Right ventricle myocardium inferior (tissue), 1 donor: Measurements from ENCODE around the gene SLC2A10. TPM values are rescaled to one million over a fixed set of nuclear protein-coding genes. Genes with fewer than 3 reads are reported as not detected.
A peak's percentile ranks its signal among the peaks of the same experiment; 100 is the strongest.

ENCODE experiments used
- ATAC-seq: fragments of 200-7000 bp; cut with Tn5 transposase; one replicate; pipeline ENCODE4 v1.9.1; 2020; ENCODE audit warnings: mild to moderate bottlenecking, moderate library complexity
- DNase-seq: peaks from one replicate; pipeline ENCODE4 v3.0.0; 2021; ENCODE audit errors: missing footprints
- intact Hi-C: fragments of 100-400 bp; cut with DNase I; formaldehyde crosslinking; loops from one replicate; pipeline ENCODE4 v1.11.0; 2022
- total RNA-seq: library from RNA; stranded (reverse); fragmentation: NEBNext Ultra II Directional; extraction: Animal tissue kit (Norgen Biotek cat#: 25700); gene quantifications from one replicate; pipeline ENCODE4 v1.2.1, GENCODE V29; 2021
- donor health status: DM: no; HTN: yes; CAD: no; lungs with severe emphysema.

Gene SLC2A10
- total RNA-seq, 1 donor from 2014 or later: 3.1 TPM

DNA sequence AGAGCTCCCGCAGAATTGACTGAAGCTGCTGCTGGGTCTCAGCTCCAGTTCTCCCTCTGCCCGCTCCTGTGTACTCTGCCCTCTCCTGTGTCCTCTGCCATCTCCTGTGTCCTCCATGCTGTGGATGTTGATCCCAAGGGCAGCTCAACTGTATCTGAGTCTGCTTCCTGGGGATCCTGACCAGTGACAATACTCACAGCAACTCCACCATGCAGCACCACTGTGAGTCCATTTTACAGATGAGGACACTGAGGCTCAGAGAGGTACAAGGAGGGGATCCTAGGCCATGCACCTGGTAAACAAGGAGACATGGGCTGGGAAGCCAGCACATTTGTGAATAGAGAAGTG, 28.8 kb upstream of the SLC2A10 start:
- intact Hi-C loops: loop anchor here (5.0 kb wide), 1 partner anchor 118 kb away; no protein-coding TSS in a partner anchor
- ATAC-seq (no peak), DNase-seq (no peak)

DNA sequence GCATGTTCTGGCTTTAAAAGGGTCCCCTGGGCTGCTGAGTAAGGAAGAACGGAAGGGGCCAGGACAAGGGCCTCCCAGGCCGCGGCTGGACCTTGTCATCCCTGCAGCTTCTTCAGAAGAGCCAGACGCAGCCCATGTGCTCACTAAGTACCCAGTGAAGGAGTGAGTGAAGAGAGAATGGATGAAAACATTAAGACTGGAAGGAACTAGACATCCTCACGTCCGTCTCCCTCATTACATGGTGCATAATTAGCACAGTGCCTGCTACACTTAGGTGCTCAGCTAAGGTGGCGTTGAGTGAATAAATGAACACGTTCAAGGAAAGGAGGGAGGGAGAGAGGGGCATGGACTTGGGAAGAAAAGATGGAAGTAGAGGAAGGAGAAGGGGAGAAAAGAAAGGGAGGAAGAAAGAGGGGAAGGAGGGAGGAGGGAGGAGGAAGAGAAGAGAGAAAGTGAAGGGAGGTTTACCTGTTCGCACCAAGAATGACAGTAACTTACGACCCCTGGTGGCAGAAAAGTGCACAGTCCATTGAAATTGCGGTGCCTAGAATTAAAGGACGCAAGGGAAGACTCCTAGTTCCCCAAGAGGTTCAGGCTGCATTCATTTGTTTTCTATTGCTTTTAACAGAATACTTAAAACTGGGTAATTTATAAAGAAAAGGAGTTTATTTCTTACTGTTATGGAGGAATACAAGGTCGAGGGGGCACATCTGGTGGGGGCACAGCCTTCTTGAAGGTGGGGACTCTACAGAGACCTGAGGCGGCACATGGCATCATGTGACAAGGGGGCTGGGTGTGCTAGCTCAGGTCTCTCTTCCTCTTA, 28.2 kb upstream of the SLC2A10 start:
- DNase-seq: no peak
- no peak for ATAC-seq
- intact Hi-C loops: loop anchor here (5.0 kb wide), 1 partner anchor 119 kb away; no protein-coding TSS in a partner anchor

DNA sequence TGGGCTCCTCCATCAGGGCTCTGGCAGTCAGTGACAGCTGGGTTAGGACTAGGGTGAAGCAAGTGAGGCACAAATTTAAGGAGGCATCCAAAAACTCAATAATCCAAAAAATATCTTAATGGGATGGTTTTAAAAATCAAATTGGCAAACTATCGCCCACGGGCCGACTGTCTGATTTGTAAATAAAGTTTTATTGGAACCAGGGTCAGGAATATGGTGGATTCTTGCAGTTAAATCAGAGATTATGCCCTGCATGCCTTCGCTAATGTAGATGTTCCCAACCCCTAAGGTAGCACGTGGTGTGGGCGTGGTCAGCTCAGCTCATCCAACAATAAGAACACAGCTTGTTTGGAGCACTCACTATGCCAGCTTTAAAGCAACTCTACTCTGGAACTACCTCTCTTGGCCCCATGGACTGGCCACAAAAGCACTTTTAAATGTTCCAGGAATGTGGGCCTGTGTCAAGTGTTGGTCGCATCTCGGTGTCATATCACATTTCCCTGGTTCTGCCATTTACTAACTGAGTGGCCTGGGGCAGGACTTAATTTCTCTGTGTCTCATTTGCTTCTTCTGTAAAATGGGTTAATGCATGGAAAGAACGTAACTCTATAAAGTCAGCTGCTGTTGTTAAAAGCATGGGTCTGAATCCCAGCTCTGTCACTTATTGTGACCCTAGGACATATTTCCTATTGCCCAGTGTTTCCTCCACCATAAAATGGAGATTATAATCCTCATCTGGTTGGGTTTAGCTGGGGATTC, 27.2 kb upstream of the SLC2A10 start:
- intact Hi-C loops: loop anchor here (5.0 kb wide), 1 partner anchor 120 kb away; no protein-coding TSS in a partner anchor
- no peak for ATAC-seq
- DNase-seq: no peak

DNA sequence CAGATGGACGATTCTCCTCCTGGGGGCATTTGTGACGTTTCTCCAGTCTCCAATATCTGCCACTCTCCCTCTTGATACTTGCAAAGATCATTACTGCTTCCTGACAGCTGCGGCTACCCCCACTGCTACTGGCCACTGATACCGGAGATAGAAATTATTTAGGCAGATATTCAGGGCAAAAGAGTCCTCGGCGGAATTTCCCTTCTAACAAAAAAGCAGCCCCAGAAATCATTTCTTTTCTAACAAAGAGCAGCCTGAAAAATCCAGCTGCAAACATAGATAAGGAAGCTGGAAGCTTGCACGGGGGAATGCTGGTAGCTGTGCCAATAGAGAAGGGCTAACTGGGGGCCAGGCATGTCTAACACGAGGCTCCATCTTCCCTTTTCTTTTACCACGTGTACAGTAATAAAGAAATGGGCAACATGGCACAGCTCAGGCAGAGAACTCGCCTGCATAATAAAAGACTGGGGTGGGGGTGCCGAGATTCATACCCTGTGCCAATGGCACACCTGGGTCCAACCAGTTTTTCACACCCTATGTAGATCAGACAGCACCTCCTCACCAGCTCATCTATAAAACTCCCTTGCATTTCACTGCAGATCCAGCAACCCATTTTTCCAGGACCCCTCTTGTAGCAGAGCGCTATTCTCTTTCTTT, 26.3 kb upstream of the SLC2A10 start:
- no peak for ATAC-seq
- intact Hi-C loops: loop anchor here (5.0 kb wide), 1 partner anchor 121 kb away; no protein-coding TSS in a partner anchor
- no peak for DNase-seq

DNA sequence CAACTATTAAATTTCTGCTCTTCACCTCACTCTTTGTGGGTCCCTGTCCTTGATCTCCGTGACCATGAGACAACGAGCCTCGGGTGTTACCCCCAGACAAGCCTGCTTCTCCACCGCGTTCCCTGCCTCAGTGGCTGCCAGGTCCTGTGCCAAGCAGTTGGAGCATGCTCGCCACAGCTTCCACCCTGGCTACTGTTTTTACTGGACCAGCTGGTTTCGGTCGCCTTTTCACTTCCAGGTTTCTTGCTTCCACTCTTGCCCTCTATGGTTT, 25.8 kb upstream of the SLC2A10 start:
- no peak for ATAC-seq
- intact Hi-C loops: loop anchor here (5.0 kb wide), 1 partner anchor 121 kb away; no protein-coding TSS in a partner anchor
- no peak for DNase-seq

DNA sequence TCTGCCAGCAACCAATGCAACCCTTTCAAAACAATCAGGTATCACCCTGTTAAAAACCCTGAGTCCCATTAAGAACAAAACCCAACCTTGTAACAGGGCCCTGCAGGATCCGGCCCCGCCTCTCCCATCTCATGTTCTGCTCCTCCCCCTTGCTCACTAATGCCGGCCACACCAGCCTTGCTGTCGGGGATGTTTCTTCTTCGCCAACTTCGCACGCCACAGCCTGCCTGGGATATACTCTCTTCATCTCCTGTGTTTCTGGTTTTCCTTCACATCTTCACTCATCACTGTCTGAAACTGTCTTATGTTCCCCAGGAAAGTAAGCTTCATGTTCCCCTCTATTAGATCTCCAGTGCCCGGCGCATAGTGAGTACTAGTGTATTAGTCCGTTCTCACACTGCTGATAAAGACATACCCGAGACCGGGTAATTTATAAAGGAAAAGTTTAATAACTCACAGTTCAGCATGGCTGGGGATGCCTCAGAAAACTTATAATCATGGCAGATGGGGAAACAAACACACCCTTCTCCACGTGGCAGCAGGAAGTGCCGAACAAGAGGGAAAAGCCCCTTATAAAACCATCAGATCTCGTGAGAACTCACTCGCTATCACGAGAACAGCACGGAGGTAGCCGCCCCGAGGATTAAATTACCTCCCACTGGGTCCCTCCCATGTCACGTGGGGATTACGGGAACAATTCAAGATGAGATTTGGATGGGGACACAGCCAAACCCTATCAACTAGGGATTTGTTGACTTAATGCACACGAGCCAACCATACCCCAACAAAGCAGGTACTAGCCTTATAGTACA, 25.3 kb upstream of the SLC2A10 start:
- ATAC-seq (peak; percentile 70), DNase-seq (no peak)
- intact Hi-C loops: loop anchor here (5.0 kb wide), 1 partner anchor 122 kb away; no protein-coding TSS in a partner anchor

DNA sequence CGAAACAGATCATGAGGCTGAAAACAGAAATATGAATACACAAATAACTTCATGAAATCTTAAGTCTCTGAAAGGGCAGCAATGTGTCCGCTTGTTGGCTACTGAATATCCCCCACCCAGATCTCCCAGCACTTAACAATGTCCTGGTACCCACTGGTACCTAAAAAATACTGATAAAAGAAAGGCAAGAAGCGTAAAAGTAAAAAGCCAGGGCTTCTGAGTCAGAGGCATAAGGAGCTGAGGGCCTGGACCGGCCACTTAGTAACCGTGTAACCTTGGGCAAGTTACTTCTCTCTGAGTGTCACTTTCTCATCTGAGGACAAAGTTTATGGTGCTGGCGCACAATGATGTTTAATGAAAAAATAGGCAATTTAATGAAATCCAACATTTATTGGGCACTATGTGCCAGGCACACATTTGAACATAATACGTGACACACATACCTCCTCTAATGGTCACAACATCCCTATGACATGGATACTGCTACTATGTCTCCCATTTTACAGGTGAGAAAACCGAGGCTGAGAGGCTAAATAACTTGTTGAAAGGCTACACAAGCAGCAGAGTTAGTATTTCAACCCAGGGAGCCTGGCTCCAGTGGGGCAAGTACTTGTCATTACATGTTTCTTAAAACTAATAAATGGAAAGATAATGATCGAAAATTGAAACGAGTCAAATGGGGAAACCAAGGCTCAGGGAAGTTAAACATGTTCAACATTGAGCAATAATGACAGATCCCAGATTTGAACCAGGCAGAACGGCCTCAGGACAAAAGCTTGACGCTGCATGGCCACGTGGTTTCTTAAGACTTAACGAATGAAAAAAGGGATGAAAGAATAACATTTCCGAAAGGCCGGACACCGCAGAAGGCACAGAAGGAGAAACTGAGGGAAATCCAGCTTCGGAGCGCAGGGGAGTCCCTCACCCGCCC, 21.0 kb upstream of the SLC2A10 start:
- DNase-seq (no peak), ATAC-seq (no peak)

DNA sequence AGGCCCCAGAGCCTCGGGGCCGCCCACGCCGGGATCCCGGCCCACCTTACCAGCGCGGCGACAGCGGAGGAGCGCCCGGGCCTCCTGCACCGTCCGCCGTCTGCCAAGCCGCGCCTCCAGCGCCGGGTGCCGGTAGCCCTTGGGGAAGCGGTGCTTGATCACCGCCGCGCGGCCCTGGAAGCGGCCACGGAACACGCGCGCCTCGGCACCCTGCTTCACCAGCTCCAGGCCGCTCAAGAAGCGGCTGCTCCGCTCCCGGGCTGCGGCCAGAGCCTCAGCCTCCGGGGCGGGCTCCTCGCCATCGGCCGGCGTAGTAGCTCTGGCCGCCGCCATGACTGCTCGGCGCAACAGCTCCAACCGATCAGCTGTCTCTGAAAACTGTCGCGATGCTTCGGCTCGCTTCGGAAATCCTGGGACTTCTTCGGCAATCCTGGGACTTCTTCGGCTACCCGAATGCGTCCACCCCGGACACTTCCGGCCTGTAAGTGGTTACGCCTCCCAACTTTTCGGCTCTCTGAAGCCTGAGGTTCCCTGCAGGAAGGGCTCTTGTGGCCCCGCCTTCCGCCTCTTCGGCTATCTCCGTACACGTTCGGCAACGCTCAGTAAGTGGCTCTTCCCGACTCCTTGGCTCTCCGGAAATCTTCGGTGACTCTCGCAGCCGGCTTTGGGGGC, 20.2 kb upstream of the SLC2A10 start, which contains the start of gene TP53RK:
Gene TP53RK, minus strand, starts transcription at position 363 of the 672 bp plus-strand sequence. Its CDS starts 30 bp downstream, at position 333.
- intact Hi-C loops: loop anchor here (5.0 kb wide), 1 partner anchor 177 kb away; the partner anchor contains the start of gene ZNF334
- DNase-seq (peak; percentile 98), ATAC-seq (peak; percentile 99)

More for the DNA sequence above, 21.0 kb upstream of the SLC2A10 start:
- intact Hi-C loops: loop anchor here (5.0 kb wide), 1 partner anchor 176 kb away; the partner anchor contains the start of gene ZNF334

DNA sequence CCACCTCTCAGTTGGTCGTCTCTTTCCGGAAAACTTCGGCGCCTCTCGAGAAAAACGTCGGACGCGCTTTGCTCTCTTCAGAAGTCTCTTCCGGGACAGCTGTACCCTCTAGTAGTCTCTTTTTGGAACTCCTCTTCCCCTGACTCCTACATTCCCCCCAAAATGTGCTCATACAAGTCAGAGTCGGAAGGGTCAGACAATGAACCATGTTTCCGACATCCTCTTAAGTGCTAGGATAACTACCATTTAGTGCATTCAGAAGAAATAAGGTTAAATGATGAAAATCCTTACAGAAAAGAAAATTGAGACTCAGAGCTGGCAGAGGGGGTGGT, 19.7 kb upstream of the SLC2A10 start:
- intact Hi-C loops: loop anchor here (5.0 kb wide), 1 partner anchor 177 kb away; the partner anchor contains the start of gene ZNF334
- DNase-seq (no peak), ATAC-seq (no peak)

DNA sequence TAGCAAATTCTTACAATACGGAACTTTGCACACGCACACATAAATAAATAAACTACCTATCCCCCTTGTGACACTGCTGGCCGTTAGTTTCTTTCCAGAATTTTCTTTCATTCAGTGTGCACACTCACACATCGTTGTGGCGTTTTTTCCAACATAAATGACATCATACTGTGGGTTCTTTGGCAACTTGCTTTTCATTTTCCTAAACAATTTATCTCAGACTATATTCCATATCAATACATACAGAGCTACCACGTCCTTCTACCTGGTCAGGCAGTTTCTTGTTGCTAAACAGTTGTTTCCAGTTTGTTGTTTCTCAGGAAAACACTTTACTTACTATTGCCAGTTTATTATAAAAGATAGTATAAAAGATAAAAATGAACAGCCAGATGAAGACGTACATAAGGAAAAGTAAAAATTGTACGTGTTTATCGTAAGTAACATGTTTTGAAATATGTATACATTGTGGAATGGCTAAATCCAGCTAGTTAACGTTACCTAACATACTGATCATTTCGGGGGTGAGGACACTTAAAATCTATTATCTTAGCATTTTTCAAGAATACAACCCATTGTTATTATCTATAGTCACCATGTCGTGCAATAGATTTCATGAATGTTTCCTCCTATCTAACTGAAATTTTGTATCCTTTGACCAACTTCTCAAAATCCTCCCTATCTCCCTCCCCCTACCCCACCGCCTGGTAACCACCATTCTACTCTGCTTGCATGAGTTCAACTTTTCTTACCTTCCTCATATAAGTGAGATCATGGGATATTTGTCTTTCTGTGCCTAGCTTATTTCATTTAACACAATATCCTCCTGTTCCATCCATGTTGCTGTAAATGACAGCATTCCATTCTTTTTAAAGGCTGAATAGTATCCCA, 19.0 kb upstream of the SLC2A10 start:
- DNase-seq: no peak
- intact Hi-C loops: no loop called here
- no peak for ATAC-seq

DNA sequence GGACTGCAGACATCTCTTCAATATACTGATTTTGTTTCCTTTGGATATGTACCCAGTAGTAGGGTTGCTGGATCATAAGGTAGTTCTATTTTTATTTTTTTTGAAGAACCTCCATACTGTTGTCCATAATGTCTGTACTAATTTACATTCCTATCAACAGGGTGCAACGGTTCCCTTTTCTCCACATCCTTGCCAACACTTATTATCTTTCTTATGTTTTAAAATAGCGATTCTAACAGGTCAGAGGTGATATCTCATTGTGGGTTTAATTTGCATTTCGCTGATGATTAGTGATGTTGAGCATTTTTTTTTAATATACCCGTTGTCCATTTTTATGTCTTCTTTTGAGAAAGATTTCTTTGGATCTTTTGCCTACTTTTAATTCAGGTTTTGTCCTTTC, 18.3 kb upstream of the SLC2A10 start:
- ATAC-seq (no peak), DNase-seq (no peak)
- intact Hi-C loops: no loop called here

DNA sequence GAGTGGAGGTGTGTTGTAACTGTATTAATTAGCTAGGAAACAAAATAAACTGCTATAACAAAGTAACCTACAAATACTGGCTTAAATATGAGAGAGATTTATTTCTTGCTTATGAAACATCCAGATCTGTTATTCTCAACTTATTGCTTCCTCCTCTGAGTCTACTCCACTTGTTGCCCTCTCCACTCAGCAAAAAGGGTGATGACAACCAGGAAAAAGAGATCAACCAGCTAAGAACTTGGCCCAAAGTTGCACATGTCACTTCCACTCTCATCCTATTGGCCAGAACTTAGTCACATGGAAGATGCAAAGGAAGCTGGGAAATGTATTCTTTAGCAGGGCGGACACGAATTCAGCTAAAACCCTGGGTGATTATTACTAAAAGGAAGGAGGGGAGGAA, 15.0 kb upstream of the SLC2A10 start:
- ATAC-seq: peak; percentile 53
- intact Hi-C loops: no loop called here
- no peak for DNase-seq

DNA sequence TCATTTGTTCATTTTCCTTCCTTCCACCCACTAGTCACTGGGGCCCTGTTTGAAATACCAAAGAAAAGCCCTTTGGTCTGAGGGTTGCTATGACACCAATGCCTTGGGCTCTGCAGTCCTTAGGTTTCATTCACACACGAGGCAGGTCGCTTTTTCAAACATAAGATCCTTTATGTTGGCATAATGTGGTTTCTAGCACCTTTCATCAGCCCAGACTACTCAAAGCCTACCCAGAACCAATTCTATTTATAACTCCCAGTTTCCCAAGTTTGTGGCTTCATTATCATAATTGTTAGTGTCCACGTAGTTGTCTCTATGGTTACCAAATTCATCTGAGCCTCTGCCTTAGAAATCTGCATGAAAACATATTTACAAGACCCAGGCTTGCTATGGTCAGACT, 13.6 kb upstream of the SLC2A10 start:
- DNase-seq: no peak
- intact Hi-C loops: no loop called here
- ATAC-seq: no peak

DNA sequence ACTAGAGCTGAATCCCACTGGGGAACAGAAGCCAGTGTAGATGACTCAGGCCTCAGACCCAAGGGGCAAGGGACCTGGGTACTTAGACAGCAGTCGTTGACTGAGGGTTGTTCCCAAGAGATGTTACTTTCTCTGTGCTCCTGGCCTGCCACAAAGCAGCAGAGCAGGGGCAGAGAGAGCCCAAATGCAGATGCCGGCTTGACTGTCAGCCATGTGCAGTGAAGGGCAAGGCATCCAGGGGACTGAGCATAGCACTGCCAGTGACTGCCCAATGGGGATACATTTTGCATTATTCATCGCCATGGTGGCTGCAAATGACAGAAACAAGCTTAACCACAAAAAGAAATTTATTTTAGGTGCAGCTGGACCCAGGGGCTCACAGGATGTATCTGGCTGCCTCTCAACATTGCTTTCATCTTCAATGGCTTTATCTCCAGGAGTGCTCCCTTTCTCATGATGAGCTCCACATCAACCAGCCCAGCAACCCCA, 12.6 kb upstream of the SLC2A10 start:
- ATAC-seq: no peak
- no peak for DNase-seq
- intact Hi-C loops: no loop called here

DNA sequence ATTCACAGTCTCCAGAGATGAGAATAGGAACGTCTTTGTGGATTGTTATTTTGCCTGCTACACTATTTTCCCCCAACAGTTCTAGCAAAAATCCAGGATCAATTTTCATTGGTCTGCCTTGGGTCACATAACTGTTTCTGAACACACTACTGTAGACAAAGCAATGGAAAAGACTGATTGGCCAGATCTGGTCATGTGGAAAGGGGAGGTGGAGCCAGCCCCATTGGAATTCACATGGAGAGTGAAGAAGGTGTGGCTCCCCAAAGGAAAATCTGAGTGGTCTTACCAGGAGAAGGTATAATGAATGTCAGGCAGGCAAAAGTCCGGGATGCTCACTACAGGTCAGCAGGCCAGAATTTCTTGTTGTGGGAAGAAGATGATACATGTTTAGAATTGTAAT, 10.7 kb upstream of the SLC2A10 start:
- intact Hi-C loops: no loop called here
- DNase-seq (no peak), ATAC-seq (no peak)
